GM19025 (cell line): ENCODE measurements around the gene NSD1.
"Not testable (repeated sequence)": the region's sequence is repeated elsewhere in the genome, so short reads cannot be mapped to it uniquely, and the experiment has no call there.

ENCODE experiments used
- ATAC-seq: cut with Tn5 transposase; IDR thresholded peaks from one replicate; pipeline ENCODE4 v1.9.1; 2021; ENCODE audit warnings: mild to moderate bottlenecking, low read depth, moderate library complexity; ENCODE audit not compliant: unreplicated experiment

The NSD1 gene

DNA sequence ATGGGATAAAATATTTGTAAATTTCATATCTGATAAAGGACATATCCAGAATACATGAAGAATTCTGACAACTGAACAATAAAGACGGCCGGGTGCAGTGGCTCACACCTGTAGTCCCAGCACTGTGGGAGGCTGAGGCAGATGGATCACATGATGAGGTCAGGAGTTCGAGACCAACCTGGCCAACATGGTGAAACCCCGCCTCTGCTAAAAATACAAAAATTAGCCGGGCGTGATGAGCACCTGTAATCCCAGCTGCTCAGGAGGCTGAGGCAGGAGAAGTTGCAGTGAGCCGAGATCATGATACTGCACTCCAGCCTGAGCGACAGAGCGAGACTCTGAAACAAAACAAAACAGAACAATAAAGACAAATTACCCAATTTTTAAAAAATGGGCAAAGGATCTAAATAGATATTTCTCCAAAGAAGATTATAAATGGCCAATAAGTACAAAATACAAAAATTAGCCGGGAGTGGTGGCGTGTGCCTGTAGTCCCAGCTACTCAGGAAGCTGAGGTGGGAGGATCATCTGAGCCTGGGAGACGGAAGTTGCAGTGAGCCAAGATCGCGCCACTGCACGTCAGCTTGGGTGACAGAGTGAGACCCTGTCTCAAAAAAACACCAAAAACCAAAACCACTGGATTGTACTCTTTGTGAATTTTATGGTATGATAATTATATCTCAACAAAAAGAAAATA is 9.6 kb upstream of the NSD1 start:
- ATAC-seq: no peak

DNA sequence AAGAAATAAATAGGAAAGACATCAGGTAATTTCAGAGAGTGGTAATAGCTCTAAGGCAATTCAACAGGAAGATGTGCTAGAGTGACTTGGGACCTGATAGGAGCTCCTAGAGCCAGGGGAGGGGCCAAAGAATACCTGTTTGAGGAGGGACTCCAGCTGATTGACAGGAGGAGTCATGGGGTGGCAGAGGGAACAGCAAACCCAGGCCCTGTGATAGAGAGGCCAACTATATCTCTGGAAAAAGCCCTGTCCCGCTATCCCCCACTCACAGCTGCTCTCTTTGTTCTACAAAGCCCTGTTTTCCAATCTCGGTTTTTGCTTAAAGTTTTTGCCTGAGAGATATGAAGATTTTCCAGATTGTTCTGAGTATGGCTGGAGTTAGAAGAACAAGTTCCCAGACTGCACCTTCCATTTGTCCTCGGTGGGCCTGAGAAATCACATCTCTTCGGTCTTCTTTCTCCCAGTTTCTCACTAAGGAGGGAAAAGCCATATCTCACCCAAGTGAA is 9.0 kb upstream of the NSD1 start:
- no peak for ATAC-seq

DNA sequence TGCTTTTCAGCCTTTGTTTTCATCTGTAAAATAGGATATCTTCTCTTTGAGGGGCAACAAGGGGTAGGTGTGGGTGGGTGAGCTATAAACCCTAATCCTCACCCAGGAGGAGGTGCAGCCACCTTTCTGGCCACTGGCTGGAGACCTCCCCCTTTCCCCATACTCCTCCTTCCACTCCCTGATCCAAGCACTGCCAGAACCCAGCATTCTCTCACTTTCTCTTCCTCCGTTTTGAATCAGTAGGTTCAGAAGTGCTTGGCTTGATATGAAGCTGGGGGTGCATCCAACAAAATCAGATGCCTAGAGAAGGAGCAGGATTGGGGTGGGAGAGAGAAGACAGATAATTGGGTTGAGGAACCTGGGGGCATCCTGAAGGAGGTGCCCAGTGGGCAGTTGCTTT is 6.8 kb upstream of the NSD1 start:
- no peak for ATAC-seq

DNA sequence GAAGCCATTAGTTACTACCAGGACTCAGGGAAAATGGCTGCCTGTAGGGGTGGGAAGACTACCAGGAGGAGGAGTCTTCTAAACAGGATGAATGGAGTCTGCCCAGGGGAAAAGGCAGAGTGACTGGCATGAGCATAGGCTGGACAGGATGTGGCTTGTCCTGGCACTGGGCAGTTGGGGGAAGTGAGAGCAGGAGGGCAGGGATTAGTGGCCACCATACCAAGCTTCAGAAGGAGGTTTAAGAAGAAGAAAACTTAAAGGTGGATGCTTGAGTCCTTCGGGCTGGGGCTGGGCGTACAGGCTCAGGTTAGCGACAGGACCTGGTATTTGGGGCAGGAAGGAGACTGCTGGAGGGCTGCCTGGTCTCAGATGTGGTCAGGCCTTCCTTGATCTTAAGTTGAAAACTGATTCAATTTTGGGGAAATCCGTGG is 5.0 kb upstream of the NSD1 start:
- ATAC-seq: no peak

DNA sequence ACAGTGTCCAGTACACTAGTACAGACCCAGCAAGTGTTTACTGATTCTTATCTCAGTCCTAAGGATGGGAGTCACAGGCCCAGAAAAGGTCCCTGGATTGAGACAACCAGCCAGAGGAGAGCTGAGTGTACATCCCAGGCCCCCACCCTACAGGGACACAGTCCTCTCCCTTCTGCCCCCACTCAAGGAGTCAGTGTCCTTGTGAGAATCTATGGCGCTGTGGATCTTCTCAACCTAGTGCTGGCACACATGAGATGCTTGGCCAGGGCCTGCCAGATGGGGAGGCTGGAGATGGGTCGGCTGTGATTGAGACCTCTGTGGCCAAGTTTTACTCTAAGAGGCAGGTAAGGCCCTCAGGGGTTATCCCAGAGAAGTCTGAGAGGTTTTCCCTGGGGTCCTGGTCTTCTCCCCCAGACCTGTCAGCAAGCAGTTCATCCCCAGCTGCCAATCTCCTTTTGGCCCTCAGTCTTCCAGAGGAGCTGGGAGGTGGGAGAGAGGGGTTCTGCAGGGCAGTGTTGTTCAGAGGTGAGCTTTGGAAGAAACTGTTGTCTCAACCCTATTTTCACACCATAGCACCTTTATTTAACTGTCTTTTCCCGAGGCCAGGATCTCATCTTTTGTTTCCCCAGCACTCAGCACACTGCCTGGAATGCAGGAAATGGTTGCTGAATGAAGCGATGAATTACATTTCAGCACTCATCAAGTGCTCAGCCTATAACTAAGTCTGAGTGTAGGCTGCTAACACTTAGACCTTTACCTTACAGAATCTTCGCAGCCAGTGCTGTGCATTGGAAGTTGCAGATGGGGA is 3.2 kb upstream of the NSD1 start:
- no peak for ATAC-seq

DNA sequence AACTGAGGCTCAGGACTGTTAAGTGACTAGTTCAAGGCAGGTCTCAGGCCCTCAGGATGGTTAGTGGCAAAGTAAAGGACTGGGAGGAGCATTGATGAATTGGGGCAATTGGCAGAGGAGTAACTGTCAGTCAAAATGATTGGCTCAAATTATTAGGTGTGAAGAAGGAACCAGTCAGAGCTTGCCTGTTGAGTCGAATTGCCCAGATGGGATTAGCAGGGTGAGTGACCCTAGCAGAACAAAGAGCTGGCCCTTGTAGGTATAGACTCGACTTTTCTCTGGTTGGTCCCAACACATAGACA is 2.6 kb upstream of the NSD1 start:
- no peak for ATAC-seq

DNA sequence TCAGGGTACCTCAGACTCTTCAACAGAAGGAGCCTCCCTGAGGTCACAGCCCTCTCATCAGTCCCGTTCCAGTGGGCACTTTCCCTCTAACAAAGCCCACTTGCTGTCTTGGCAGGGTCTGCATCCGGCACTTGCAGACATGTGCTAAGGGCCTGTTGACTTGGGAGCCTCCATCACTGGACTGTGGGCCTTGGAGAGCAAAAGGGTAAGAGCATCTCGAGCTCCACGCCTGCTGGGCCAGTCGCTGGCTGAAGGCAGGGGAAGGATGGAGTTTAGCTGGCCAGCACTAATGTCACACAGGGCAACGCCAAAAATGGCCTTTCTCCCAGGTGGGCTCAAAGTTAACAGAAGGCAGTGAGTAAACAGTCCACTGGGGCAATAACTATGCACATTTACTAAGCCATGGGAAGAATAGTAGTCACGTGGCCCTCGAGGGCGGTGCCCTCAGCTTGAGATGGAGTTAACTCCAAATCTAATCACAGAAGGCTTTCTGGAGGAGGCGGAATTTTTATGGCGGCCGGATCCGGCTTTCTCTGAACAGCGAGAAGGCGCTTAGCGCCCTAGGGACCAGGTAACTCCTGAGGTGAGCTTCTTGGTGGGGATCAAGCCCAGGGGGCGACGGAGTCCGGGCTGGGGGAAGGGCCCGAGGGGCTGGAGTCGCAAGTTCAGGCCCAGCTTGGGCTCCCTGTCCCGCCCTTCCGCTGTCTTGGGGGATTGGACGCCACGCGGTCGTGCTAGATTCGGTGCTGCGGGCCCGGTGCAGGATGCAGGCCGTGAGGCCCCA is 2.0 kb upstream of the NSD1 start:
- no peak for ATAC-seq

DNA sequence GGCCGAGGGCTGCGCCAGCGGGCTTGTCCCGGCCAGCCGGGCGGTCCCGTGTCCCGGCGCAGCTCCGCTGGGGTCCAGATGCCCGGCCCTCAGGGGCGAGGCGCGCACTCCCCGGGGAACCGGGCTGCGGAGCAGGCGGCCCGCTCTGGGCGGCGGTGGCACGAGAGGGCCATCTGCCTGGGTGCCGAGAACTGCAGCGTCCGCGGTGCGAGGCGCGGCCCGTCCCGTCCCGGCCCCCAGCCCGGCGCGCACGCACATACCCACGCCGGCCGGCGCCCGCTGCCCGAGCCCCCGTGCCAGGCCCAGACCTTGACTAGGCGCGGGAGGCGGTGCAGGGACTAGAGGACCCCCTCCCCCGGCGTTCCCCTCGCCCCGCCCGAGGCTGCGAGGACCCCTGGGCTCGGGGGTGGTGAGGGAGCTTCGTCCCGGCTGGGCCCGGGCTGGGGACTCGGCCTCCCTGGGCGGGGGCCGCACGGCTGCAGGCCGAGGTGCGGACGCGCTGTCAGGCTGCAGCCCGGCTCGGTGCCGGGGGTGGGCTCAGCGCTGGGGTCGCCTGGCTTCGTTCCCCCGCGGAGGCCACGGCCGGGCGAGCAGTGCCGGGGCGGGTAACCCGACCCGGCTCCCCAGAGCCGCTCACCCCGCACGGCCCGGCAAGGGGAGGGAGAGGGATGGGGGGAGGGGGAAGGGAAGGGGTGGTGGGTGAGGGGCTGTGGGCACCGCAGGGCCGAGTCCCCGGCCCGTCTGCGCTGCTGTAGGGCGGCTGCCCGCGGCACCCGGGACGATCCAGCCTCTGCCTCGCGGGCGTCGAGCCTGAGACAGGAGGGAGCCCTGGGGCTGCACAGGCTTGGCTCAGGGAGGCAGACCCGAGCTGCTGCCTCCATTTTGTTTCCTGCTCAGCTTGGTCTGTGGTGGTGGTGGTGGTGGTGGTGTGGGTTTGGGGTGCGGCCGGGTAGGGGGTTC is 1.2 kb upstream of the NSD1 start:
- ATAC-seq: no peak

DNA sequence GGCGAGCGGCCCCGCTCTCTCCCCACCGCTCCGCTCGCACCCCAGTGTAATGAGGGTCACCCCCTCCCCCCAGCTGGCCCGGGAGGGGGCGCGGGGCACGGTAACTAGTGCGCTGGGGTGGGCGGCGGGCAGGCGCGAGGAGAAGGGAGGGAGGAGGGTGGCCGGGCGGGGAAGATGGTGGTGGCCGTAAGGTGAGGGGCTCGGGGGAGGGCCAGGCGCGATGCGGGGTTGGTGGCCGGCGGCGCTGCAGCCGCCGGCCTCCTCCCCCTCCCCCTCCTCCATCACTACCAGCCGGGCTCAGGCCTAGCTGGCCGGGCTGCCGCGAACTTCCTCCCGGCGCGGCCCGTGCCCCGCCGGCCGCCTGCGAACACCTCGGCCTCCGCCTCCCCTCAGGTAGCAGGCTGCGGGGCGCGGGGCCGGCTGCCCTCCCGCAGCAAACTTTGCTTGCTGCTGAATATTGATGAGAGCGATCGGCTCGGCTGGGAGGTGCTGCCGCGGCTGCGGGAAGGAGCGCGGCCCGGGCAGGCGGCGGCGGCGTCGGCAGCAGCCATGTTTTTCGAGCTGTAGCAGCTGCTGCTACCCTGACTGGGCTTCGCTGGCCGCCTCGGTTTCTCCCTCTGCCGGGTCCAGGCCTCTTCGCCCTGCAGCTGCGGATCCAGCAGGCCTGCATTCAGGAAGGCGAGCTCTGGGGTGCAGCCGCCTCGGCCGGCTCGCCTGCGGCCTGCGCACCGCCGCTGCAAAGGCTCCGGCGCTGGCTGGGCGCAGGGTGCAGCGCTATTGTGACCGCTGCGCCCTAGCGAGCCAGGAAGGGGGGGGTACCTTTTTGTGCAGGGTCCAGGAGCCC is 502 bp downstream of the NSD1 start:
- peak; percentile 26 for ATAC-seq

DNA sequence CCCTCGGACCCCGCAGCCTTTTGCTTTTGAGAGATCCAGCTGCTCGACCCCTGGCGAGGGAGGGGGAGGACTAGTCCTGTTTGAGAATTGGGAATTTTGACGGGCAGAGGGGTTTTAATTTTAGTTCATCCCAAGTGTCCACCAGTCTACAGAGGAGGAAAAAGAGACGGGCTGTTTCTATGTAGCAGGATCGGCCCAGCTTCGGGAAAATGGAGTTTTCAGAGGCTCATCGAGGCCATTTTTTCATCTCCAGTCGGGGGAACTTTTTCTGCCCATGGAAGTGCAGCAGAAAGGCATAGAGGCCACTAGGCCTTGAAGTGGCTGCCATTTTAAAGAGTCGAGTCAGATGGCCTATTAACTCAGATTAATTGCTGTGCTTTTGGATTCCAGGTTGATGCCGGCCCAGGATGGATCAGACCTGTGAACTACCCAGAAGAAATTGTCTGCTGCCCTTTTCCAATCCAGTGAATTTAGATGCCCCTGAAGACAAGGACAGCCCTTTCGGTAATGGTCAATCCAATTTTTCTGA is 1.2 kb downstream of the NSD1 start:
- no peak for ATAC-seq

- no peak for ATAC-seq
Observed at GRCh38 chr5:177140312-177140711, 6.7 kb downstream of the NSD1 start.

DNA sequence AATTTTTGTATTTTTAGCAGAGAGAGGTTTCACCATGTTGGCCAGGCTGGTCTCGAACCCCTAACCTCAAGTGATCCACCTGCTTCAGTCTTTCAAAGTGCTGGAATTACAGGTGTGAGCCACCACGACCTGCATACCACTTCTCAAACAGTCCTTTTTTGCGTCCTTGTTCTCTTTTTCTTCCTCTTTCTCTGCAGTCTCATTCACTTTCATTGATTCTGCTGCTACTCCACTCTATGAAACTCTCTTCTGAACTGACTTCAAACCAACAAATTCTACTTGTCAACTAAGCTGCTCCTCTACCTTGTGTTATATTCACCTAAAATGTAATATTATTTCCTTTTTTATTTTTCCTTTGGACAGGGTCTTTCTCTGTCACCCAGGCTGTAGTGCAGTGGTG is 7.9 kb downstream of the NSD1 start:
- no peak for ATAC-seq

DNA sequence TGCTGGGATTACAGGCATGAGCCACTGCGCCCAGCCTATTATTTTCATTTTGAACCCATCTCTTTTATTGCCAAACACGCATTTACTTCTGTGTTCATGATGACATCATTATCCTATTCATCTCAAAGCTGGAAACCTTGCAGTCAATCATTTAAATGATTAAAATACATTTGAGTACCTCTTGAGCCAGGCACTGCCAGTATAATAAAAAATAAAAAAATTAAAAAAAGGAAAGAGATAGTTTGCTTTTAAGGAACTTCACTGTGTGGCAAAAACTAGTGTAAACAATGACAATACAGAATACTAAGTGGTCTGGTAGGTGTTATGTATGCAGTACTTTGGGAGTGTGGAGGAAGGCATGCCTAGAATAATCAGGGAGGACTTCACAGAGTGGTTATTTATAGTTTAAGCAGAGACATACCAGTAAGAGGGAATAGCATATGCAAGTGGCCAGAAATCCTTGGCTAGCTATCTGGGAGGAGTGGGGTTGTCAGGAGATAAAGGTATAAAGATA is 8.6 kb downstream of the NSD1 start:
- ATAC-seq: no peak

DNA sequence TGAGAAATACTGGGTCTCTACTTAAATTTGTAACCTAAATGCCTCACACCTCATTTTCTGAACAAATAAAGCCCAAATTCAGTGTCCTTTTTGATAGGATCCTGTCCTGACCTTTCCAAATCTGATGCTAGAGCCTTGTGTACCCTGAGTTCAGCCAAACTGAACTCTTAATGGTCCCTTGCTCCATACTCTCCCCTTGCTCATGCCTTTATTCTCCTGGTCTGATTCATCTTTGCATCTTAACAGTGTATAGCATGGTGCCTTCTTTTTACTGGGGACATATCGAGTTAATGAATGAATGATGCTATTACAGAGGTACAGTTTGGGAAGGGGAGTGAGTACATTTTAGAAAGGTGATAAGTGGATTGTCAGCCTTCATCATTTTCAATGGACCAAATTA is 9.2 kb downstream of the NSD1 start:
- no peak for ATAC-seq

DNA sequence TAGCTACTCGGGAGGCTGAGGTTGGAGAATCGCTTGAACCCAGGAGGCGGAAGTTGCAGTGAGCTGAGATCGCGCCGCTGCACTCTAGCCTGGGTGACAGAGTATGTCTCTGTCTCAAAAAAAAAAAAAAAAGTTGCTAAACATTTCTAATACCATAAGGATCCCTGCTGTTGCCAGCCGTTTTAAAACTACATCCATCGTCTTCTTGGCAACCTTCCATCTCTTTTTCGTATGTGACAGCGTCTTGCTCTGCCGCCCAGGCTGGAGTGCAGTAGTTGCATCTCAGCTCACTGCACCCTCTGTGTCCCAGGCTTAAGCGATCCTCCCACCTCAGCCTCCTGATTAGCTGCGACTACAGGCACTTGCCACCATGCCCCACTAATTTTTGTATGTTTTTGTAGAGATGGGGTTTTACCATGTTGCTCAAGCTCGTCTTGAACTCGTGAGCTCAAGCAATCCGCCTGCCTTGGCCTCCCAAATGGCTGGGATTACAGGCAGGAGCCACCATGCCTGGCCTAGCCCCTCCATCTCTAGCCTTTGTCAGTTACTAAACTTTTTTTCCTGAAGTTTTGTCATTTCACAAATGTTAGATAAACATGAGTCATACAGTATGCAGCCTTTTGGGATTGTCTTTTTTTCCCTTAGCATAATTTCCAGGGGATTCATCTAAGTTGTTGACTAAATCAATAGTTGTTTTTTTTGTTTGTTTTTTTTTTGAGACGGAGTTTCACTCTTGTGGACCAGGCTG is 13.5 kb downstream of the NSD1 start:
- no peak for ATAC-seq

DNA sequence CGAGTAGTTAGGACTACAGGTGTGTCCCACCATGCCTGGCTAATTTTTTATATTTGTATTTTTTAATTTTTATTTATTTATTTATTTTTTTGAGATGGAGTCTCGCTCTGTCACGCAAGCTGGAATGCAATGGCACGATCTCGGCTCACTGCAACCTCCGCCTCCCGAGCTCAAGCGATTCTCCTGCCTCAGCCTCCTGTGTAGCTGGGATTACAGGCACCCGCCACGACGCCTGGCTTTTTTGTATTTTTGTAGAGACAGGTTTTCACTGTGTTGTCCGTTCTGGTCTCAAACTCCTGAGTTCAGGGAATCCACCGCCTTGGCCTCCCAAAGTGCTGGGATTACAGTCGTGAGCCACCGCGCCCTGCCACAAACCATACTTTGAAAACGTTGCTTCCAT is 16.5 kb downstream of the NSD1 start:
- ATAC-seq: not testable (repeated sequence)

DNA sequence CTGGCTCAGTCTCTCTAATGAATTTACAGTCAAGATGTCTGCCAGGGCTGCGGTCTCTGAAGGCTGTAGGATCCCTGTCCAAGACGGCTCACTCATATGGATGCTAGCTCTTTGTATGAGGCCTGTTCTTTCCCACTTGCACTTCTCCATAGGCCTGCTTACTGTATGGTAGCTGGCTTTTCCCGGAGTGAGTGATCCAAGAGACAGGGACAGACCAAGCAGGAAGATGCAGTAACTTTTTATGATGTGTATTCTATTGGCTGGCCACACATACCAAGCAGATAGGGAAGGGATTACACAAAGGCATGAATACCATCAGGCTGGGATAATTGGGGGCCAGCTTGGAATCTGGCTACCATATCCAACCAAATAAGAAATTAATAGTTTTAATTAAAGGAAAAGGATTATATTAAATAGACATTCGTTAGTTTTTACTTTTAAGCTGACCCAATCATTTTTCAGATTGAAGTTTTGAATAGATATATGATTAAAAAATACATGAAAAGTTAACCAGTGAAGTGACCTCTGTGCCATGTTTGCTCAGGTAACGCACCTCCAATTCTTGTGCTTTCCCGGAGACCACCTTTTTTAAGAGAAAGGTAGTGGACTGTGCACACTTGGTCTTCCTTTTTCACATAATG is 20.6 kb downstream of the NSD1 start:
- ATAC-seq: no peak

DNA sequence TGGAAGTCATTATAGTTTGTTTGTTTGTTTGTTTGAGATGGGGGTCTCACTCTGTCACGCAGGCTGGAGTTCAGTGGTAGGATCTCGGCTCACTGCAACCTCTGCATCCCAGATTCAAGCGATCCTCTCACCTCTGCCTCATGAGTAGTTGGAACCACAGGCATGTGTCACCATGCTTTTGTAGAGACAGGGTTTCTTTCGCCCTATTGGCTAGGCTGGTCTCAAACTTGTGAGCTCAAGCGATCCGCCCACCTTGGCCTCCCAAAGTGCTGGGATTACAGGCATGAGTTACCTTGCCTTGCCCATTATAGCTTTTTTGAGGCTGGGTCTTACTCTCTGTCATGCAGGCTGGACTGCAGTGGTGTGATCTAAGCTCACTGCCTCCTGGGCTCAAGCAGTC is 28.8 kb downstream of the NSD1 start:
- ATAC-seq: no peak
